ENCODE data around the gene MIS18A. TPM values are rescaled to one million over a fixed set of nuclear protein-coding genes. Genes with fewer than 3 reads are reported as not detected.

MIS18A gene
- total RNA-seq, 1 experiment from 2014 or later: 55.9 TPM

- POLR2A ChIA-PET: interaction anchor here (0.5 to 0.6 kb wide), 2 partner anchors 80 to 149 kb away, joined by 3 to 4 read pairs; no protein-coding TSS in a partner anchor
- ATAC-seq: no peak
- H3K4me3 Mint-ChIP-seq: no peak overlapping the region
Measured at GRCh38 chr21:32322676-32323075, 43.8 kb upstream of the MIS18A start.

GRCh38 chr21:32322103-32322502 is 43.3 kb upstream of the MIS18A start:
- H3K36me3 Mint-ChIP-seq: peaks cover 88% of the 10 kb centered on the region
- POLR2A ChIA-PET: interaction anchor here (0.6 kb wide), 1 partner anchor 80 kb away, joined by 4 read pairs; no protein-coding TSS in a partner anchor

More at GRCh38 chr21:32322676-32323075, 43.8 kb upstream of the MIS18A start:
- H3K4me1 Mint-ChIP-seq: no peaks in the 10 kb centered on the region
- no peaks in the 10 kb centered on the region for H3K27me3 Mint-ChIP-seq (ENCODE audit: low read depth)
- CTCF ChIA-PET: interaction anchor here (0.8 kb wide), 1 partner anchor 278 kb away, joined by 8 read pairs; no protein-coding TSS in a partner anchor
- no peak for DNase-seq (ENCODE audit: low spot score)
- H3K36me3 Mint-ChIP-seq: peaks cover 88% of the 10 kb centered on the region
- no peaks in the 10 kb centered on the region for H3K9me3 Mint-ChIP-seq
- H3K27ac Mint-ChIP-seq: no peak overlapping the region
- no peak for TF ChIP-seq ZBTB21 (CRISPR knock-in tag; IDR thresholded peaks at IDR 0.05; ENCODE audit: borderline replicate concordance)
- no peak for TF ChIP-seq ZNF281 (CRISPR knock-in tag; IDR thresholded peaks at IDR 0.05)
- TF ChIP-seq ATF3 (CRISPR knock-in tag; conservative IDR thresholded peaks at IDR 0.05): no peak

GRCh38 chr21:32321480-32321879 is 42.6 kb upstream of the MIS18A start:
- ChIA-PET CTCF (interaction anchor here (2.1 kb wide), 1 partner anchor 15 kb away, joined by 6 read pairs; no protein-coding TSS in a partner anchor), POLR2A (no interaction called here)
- Mint-ChIP-seq H3K36me3 (peaks cover 86% of the 10 kb centered on the region), H3K4me3 (no peak overlapping the region), H3K9me3 (no peaks in the 10 kb centered on the region), H3K27me3 (ENCODE audit: low read depth) (no peaks in the 10 kb centered on the region), H3K4me1 (no peaks in the 10 kb centered on the region), H3K27ac (no peak overlapping the region)
- TF ChIP-seq GABPB1 (CRISPR knock-in tag; IDR thresholded peaks at IDR 0.05) (no peak), KAT7 (CRISPR knock-in tag; IDR thresholded peaks at IDR 0.05; ENCODE audit: borderline replicate concordance) (no peak), ZSCAN18 (CRISPR knock-in tag; IDR thresholded peaks at IDR 0.05) (no peak), RELA (CRISPR knock-in tag; IDR thresholded peaks at IDR 0.05; ENCODE audit: borderline replicate concordance) (no peak), PRRX2 (CRISPR knock-in tag; IDR thresholded peaks at IDR 0.05) (no peak)
- DNase-seq (ENCODE audit: low spot score): no peak
- no peak for ATAC-seq

More at GRCh38 chr21:32322103-32322502, 43.3 kb upstream of the MIS18A start:
- DNase-seq (ENCODE audit: low spot score): no peak
- H3K9me3 Mint-ChIP-seq: no peaks in the 10 kb centered on the region
- no peaks in the 10 kb centered on the region for H3K27me3 Mint-ChIP-seq (ENCODE audit: low read depth)
- H3K4me1 Mint-ChIP-seq: no peaks in the 10 kb centered on the region
- no peak for ATAC-seq
- CTCF ChIA-PET: interaction anchor here (0.8 kb wide), 1 partner anchor 279 kb away, joined by 8 read pairs; no protein-coding TSS in a partner anchor
- no peak overlapping the region for H3K27ac Mint-ChIP-seq
- TF ChIP-seq GRHL2 (CRISPR knock-in tag; IDR thresholded peaks at IDR 0.05; ENCODE audit: insufficient replicate concordance, severe bottlenecking) (no peak), ZNF423 (CRISPR knock-in tag; IDR thresholded peaks at IDR 0.05) (no peak), ZBTB21 (CRISPR knock-in tag; IDR thresholded peaks at IDR 0.05; ENCODE audit: borderline replicate concordance) (no peak), E2F5 (CRISPR knock-in tag; IDR thresholded peaks at IDR 0.05) (no peak), GTF2I (CRISPR knock-in tag; conservative IDR thresholded peaks at IDR 0.05) (no peak), PREB (CRISPR knock-in tag; IDR thresholded peaks at IDR 0.05; ENCODE audit: borderline replicate concordance) (no peak)
- H3K4me3 Mint-ChIP-seq: no peak overlapping the region

Data from WTC11 (cell line).